ENCODE measurements around the gene ACSBG1. TPM values are rescaled to one million over a fixed set of nuclear protein-coding genes. Genes with fewer than 3 reads are reported as not detected.
A peak's percentile ranks its signal among the peaks of the same experiment; 100 is the strongest.

ACSBG1 gene
- total and polyA plus RNA-seq, 5 experiments from 2014 or later, result 0.05 to 0.11 TPM; not detected in 3

- Mint-ChIP-seq H3K4me1 (peaks cover 21 to 42% (median 33%) of the 10 kb centered on the region in 4 donors), H3K36me3 (peaks cover 0 to 6% (median 0%) of the 10 kb centered on the region in 3 donors), H3K27ac (peak overlapping the region; percentile 80 to 98 (median 94)), H3K27me3 (no peaks in the 10 kb centered on the region), H3K4me3 (peak overlapping the region; percentile 84 to 94 (median 90)), H3K9me3 (no peaks in the 10 kb centered on the region)
- ATAC-seq (no peak), DNase-seq (no peak)
- POLR2A ChIA-PET, result interaction anchor here (0.6 to 3.3 kb wide), 12 partner anchors 8 to 1322 kb away, joined by 3 to 53 read pairs (median 5); partner anchors contain the start of genes CIB2, IDH3A, IREB2 and SKIC8
Observed at GRCh38 chr15:78265137-78265460, 30.7 kb upstream of the ACSBG1 start.

GRCh38 chr15:78264304-78265136 is 30.2 kb upstream of the ACSBG1 start, which contains the start of gene DNAJA4:
TSS of gene DNAJA4 (plus strand) at chr15:78264562. CDS start at chr15:78264764, 202 bp downstream.
- DNase-seq (peak; percentile 59 to 85 (median 68)), ATAC-seq (peak; percentile 83 to 84)
- no peaks in the 10 kb centered on the region for H3K27me3 Mint-ChIP-seq
- H3K36me3 Mint-ChIP-seq, result peaks cover 0 to 5% (median 0%) of the 10 kb centered on the region in 3 donors
- POLR2A ChIA-PET, result interaction anchor here (0.6 to 3.3 kb wide), 13 partner anchors 9 to 1321 kb away, joined by 3 to 53 read pairs (median 5); partner anchors contain the start of genes CIB2, IDH3A, IREB2 and SKIC8
- H3K27ac Mint-ChIP-seq, result peak within 1 kb of the TSS; percentile 80 to 98 (median 94)
- H3K9me3 Mint-ChIP-seq, result no peaks in the 10 kb centered on the region
- H3K4me3 Mint-ChIP-seq, result peak within 1 kb of the TSS; percentile 84 to 94 (median 90)
- H3K4me1 Mint-ChIP-seq, result peaks cover 21 to 41% (median 31%) of the 10 kb centered on the region in 4 donors

- DNase-seq (no peak), ATAC-seq (no peak)
- POLR2A ChIA-PET, result interaction anchor here (1.2 to 3.3 kb wide), 5 partner anchors 10 to 174 kb away, joined by 4 to 53 read pairs (median 6); partner anchors contain the start of genes IREB2 and SKIC8
- Mint-ChIP-seq H3K36me3 (peaks cover 0 to 3% (median 0%) of the 10 kb centered on the region in 3 donors), H3K4me3 (peak overlapping the region; percentile 39 to 92 (median 72)), H3K9me3 (no peaks in the 10 kb centered on the region), H3K27ac (peak overlapping the region; percentile 62 to 98 (median 82)), H3K4me1 (peaks cover 19 to 38% (median 30%) of the 10 kb centered on the region in 4 donors), H3K27me3 (no peaks in the 10 kb centered on the region)
Observed at GRCh38 chr15:78263907-78264303, 29.5 kb upstream of the ACSBG1 start.

DNA sequence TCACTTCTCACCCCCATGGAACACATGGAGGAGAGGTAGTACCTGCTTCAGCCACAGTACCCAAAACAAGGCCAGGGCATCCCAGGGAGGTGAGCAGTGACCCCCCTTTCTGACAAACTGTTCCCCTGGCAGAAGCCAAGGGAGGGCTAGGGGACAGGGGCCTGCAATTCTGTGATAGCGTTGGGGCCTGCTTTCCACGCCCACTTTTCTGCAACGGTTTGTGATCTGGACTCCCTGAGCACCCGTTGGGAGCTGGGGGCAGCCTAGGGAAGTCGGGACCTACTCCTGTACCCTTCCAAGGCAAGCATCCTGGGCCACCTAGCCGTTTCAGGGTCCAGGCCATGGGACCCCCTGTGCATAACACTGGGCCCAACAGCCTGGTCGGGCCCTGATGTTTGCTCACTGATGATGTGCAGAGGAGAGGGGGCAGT is 29.0 kb upstream of the ACSBG1 start:
- no peaks in the 10 kb centered on the region for H3K36me3 Mint-ChIP-seq
- H3K27me3 Mint-ChIP-seq, result no peaks in the 10 kb centered on the region
- POLR2A ChIA-PET, result interaction anchor here (0.7 to 1.0 kb wide), 2 partner anchors 36 to 446 kb away, joined by 3 to 4 read pairs; partner anchors contain the start of gene SKIC8
- peaks cover 15 to 33% (median 28%) of the 10 kb centered on the region in 4 donors for H3K4me1 Mint-ChIP-seq
- H3K9me3 Mint-ChIP-seq, result no peaks in the 10 kb centered on the region
- H3K27ac Mint-ChIP-seq, result peak overlapping the region; percentile 76 to 89 (median 82)
- peak overlapping the region; percentile 39 to 83 (median 67) for H3K4me3 Mint-ChIP-seq
- ATAC-seq, result no peak
- no peak for DNase-seq

GRCh38 chr15:78261062-78261461 is 26.7 kb upstream of the ACSBG1 start:
- Mint-ChIP-seq H3K27me3 (no peaks in the 10 kb centered on the region), H3K4me1 (peaks cover 7 to 15% (median 12%) of the 10 kb centered on the region in 4 donors), H3K36me3 (no peaks in the 10 kb centered on the region), H3K9me3 (no peaks in the 10 kb centered on the region), H3K27ac (peak overlapping the region in 2 of 10 donors; percentile 11 to 35), H3K4me3 (no peak overlapping the region)
- POLR2A ChIA-PET, result no interaction called here
- DNase-seq, result no peak
- ATAC-seq, result no peak

DNA sequence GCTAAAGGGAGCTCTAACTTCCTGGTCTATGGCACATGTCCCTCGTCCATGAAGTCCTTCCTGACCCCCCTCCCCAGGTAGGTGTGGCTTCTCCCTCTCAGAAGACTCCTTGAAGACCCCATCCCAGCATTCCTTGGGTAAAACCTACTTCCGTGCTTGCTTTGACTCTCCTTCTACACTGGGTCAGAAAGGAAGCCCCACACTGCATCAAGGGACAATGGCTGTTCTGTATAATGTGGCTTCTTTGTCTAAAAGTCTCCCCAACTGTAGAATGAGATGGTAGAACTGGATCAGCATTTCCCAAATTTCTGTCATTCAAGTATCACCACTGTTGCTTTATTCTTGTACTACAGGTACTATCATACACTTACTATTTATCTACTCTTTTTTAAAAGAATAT is 26.1 kb upstream of the ACSBG1 start:
- peak overlapping the region in 1 of 10 donors; percentile 3 for H3K27ac Mint-ChIP-seq
- H3K9me3 Mint-ChIP-seq, result no peaks in the 10 kb centered on the region
- no peak overlapping the region for H3K4me3 Mint-ChIP-seq
- POLR2A ChIA-PET, result no interaction called here
- H3K36me3 Mint-ChIP-seq, result no peaks in the 10 kb centered on the region
- no peak for DNase-seq
- no peaks in the 10 kb centered on the region for H3K27me3 Mint-ChIP-seq
- H3K4me1 Mint-ChIP-seq, result peaks cover 2 to 9% (median 6%) of the 10 kb centered on the region in 4 donors
- no peak for ATAC-seq

DNA sequence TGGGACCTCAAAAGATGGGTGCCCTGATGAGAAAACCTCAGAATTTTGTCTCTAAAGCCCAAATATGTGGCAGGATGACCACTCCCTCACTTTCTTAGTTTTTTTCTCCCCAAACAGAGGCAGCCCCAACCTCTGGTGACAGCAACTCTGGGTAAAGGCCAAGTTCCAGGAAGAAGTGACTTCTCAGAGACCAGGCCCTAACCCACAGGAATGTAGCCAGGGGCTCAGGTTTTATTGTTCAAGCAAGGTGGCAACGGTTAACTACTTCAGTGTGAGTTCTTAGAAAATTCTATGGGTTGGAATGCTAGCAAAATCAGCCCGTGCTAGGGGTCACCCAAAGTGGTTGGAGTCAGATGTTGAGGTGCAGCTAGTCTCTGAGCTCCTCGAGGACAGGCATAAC is 24.9 kb upstream of the ACSBG1 start:
- H3K36me3 Mint-ChIP-seq, result no peaks in the 10 kb centered on the region
- POLR2A ChIA-PET, result interaction anchor here (1.0 kb wide), 1 partner anchor 25 kb away, joined by 3 read pairs; no protein-coding TSS in a partner anchor

GRCh38 chr15:78257681-78258080 is 23.3 kb upstream of the ACSBG1 start:
- no peak overlapping the region for H3K4me3 Mint-ChIP-seq
- no peaks in the 10 kb centered on the region for H3K36me3 Mint-ChIP-seq
- no peaks in the 10 kb centered on the region for H3K9me3 Mint-ChIP-seq
- ATAC-seq, result no peak
- no peaks in the 10 kb centered on the region for H3K4me1 Mint-ChIP-seq
- POLR2A ChIA-PET, result interaction anchor here (1.0 kb wide), 1 partner anchor 33 kb away, joined by 3 read pairs; no protein-coding TSS in a partner anchor
- DNase-seq, result no peak
- H3K27me3 Mint-ChIP-seq, result no peaks in the 10 kb centered on the region
- H3K27ac Mint-ChIP-seq, result no peak overlapping the region

More for the DNA sequence above, 24.9 kb upstream of the ACSBG1 start:
- no peak overlapping the region for H3K27ac Mint-ChIP-seq
- DNase-seq (no peak), ATAC-seq (no peak)
- no peaks in the 10 kb centered on the region for H3K9me3 Mint-ChIP-seq
- no peaks in the 10 kb centered on the region for H3K4me1 Mint-ChIP-seq
- H3K4me3 Mint-ChIP-seq, result no peak overlapping the region
- H3K27me3 Mint-ChIP-seq, result no peaks in the 10 kb centered on the region

- POLR2A ChIA-PET, result no interaction called here
- no peak for ATAC-seq
- no peaks in the 10 kb centered on the region for H3K36me3 Mint-ChIP-seq
- no peaks in the 10 kb centered on the region for H3K4me1 Mint-ChIP-seq
- no peak overlapping the region for H3K27ac Mint-ChIP-seq
- H3K9me3 Mint-ChIP-seq, result no peaks in the 10 kb centered on the region
- no peak for DNase-seq
- H3K4me3 Mint-ChIP-seq, result no peak overlapping the region
- peaks cover 0 to 5% (median 0%) of the 10 kb centered on the region in 5 donors for H3K27me3 Mint-ChIP-seq
Observed at GRCh38 chr15:78256044-78256437, 21.7 kb upstream of the ACSBG1 start.

GRCh38 chr15:78255421-78256043 is 21.2 kb upstream of the ACSBG1 start:
- POLR2A ChIA-PET, result no interaction called here
- no peaks in the 10 kb centered on the region for H3K4me1 Mint-ChIP-seq
- no peak overlapping the region for H3K4me3 Mint-ChIP-seq
- H3K27ac Mint-ChIP-seq, result no peak overlapping the region
- DNase-seq (no peak), ATAC-seq (no peak)
- no peaks in the 10 kb centered on the region for H3K9me3 Mint-ChIP-seq
- H3K27me3 Mint-ChIP-seq, result peaks cover 0 to 5% (median 0%) of the 10 kb centered on the region in 5 donors
- H3K36me3 Mint-ChIP-seq, result no peaks in the 10 kb centered on the region

GRCh38 chr15:78251136-78251535 is 16.8 kb upstream of the ACSBG1 start:
- Mint-ChIP-seq H3K27me3 (peaks cover 0 to 5% (median 0%) of the 10 kb centered on the region in 5 donors), H3K9me3 (no peaks in the 10 kb centered on the region), H3K4me1 (no peaks in the 10 kb centered on the region), H3K4me3 (no peak overlapping the region), H3K27ac (no peak overlapping the region), H3K36me3 (no peaks in the 10 kb centered on the region)
- DNase-seq (no peak), ATAC-seq (no peak)
- POLR2A ChIA-PET, result no interaction called here

DNA sequence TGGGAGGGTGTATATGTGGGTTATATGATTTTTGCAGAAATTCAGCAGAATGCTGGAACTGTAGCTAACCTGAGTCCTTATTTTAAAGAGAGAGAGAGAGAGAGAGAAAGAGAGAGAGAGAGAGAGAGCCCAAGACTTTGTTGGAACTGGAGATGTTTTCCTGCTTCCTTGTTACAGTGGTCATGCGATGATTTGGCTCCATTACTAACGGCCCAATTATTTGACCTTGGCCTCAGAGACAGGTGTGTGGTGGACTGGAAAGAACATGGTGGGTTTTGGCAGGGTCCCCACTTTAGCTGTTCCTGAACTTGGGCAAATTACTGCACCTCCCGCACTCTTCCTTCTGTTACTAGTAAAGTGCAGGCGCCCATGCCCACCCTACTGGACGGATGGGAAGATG is 14.8 kb upstream of the ACSBG1 start:
- H3K27me3 Mint-ChIP-seq, result peaks cover 0 to 5% (median 0%) of the 10 kb centered on the region in 5 donors
- ATAC-seq, result no peak
- no peaks in the 10 kb centered on the region for H3K9me3 Mint-ChIP-seq

More for the DNA sequence above, 14.8 kb upstream of the ACSBG1 start:
- Mint-ChIP-seq H3K4me1 (no peaks in the 10 kb centered on the region), H3K36me3 (no peaks in the 10 kb centered on the region), H3K4me3 (no peak overlapping the region), H3K27ac (no peak overlapping the region)
- POLR2A ChIA-PET, result interaction anchor here (1.2 kb wide), 1 partner anchor 15 kb away, joined by 6 read pairs; the partner anchor contains the start of gene DNAJA4
- no peak for DNase-seq

Data from naive thymus-derived CD8-positive, alpha-beta T cell (primary cell).